Measurements from ENCODE around the gene TSC1. TPM values are rescaled to one million over a fixed set of nuclear protein-coding genes. Genes with fewer than 3 reads are reported as not detected.
"Not testable (repeated sequence)": the region's sequence is repeated elsewhere in the genome, so short reads cannot be mapped to it uniquely, and the experiment has no call there.

Gene TSC1
- polyA plus RNA-seq, 12 donors = 26.5 to 53.0 (median 32.6) TPM; not detected in 1

DNA sequence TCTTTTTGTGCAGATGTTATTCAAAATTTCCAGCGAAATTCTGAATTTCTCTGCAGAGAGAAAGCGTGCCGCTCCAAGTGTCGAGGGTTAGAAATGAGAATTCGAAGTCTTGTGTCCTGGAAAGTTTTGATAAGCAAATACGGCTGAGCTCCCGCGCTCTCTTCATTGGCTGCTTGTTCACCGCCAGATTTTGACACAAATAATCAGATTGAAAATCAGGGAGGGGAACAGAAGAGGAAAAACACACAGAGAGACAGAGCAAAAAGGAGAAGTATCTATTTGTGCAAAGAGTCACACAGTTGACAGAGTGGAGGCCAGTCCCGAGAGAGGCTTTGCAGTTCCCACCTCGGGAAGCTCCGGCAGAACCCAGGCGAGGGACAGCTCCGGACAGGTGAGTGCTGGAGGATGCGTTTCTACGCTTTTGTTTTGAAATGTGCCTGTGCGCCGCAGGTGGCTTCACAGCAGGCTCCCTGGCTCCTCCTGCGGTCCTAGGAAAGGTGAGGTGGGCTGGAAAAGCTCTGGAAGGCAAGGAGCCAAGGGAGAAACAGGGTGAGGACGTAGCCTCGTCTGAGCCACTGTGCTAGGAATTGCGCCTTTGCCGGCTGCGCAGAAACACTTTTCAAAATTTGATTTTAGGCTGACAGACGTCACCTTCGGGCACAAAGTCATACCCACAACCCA lies 34.2 kb upstream of the TSC1 start, which contains the start of gene GFI1B:
TSS of gene GFI1B (plus strand) at position 244 of the 681 bp plus-strand sequence. CDS start 7,985 bp downstream, outside the sequence.
- DNase-seq = no peak

DNA sequence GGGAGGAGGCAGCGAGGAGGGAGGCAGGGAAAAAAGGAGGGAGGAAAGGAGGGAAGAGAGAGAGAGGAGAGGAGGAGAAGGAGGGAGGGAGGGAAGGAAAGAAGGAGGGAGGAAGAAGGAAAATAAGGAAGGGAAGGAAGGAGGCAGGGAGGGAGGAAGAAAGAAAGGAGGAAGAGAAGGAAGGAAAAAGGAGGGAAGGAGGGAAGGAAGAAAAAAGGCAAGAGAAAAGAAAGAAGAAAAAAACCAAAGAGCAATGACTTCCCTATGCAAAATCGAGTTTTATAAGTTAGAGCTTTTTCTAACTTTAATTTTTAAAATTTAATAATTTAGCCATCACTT lies 33.7 kb upstream of the TSC1 start:
- DNase-seq = no peak

DNA sequence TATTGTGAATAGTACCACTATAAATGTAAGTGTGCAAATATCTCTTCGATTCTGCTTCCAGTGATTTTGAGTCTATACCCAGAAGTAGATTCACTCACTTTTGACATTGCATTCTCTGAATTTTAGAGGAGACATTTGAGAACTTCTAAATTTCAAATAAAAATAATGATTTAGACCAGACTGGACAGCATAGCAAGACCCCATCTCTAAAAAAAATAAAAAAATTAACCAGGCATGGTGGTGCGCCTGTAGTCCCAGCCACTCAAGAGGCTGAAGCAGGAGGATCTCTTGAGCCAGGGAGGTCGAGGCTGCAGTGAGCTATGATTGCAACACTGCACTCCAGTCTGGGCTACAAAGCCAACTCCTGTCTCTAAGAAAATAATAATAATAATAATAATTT lies 32.2 kb upstream of the TSC1 start:
- no peak for DNase-seq

DNA sequence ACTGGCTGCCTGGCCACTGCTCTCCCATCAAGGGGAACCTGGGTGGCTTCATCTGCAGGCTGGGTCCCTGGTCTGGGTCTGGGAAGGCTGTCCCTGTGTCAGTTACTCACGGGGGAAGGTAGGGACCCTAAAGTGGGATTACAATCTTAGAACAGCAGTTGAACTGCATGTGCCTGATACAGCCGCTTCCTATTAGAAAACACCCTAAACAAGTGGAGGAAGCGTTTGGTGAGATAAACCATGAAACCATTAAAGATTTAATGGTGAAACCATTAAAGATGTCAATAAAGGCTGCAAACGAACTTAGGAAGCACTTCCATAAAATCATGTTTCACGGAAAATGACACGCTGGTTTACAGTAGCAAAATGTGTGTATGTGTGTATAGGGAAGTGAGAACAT lies 31.5 kb upstream of the TSC1 start:
- DNase-seq = no peak

DNA sequence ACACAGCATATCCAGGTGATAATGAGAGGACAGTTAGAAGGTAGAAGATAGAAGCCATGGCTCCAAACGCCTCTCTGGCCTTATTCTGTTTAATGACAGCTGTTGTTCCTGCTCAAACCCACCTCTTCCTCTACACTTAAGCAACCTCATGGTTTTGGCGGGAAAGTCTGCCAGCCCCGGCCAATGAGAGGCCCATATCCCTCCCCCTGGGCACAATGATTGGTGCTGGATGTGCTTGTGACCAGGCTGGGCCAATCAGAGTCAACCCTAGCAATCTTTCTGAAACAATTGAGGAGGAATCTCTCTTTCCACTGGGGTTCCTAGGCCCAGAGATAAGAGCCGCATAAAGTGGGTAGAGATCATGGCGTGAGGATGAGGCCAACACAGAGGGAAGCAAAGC lies 29.3 kb upstream of the TSC1 start:
- DNase-seq = no peak

DNA sequence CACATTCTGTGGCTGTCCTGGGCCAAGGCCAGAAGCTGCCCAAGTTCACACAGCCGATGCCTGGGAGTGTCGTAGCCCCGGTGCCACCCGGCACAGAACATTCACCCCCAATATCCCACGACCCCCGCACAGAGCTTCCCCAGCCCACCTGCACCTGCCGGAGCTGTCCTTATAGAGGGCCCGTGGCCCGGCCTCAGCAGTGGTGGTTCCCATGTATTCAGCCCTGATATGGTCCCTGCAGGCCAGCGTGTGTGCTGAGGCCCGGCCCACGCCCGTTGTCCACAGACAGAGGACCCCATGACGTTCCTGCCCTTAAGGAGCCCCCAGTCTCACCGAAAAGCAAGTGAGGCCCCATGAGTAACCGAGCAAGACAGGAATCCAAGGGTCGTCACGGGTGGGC lies 28.8 kb upstream of the TSC1 start:
- DNase-seq = no peak

DNA sequence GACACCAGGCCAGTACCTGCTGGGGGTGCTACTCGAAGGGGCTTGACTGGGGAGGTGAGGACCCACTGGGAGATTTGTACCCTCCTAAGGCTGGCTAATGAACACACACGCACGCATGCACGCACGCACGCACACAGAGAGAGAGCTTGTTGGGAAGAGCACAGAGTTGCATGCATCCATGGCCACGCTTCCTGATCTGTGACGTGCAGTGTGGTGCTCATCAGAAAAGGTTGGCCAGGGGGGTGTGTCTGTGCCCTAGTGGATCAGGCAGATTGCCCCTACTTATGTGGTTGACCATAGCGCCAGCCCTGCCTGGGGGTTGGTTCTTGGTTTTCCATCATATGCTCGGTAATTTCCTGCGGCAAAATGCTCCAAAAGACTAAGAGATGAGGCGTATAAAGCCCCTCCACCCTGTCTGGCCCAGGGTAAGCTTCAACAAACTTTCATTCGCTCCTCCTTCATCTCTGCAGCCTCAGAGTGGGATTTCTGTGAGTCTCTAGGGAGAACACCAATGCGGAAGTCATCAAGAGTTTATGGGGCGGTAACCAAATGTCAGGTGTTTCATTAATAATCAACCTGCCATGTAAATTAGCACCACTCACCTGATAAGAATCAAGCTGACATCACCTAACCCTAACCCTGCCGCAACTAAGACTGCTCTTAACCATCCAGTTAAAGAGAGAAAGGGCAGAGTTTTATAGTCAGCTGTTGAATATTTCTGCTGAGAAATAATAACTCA lies 26.1 kb upstream of the TSC1 start:
- no peak for DNase-seq

DNA sequence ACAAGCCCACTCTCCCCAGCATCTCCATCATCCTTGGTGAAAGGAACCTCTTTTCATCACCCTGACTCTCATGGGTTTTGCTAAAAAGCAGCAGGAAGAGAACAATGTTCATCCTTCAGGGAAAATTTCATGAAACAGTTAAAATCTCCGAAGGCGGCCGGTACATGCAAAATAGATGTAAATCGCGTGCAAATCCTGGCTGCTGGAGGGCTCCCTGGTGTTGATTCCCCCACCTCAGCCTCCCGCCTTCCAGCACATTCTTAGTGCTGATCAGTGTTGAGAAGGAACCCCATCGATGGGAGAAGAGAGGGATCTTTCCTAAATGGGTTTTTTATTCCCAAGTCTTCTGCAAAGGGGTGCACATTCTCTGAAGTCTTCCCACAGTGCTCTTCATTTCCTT lies 25.4 kb upstream of the TSC1 start:
- no peak for DNase-seq

DNA sequence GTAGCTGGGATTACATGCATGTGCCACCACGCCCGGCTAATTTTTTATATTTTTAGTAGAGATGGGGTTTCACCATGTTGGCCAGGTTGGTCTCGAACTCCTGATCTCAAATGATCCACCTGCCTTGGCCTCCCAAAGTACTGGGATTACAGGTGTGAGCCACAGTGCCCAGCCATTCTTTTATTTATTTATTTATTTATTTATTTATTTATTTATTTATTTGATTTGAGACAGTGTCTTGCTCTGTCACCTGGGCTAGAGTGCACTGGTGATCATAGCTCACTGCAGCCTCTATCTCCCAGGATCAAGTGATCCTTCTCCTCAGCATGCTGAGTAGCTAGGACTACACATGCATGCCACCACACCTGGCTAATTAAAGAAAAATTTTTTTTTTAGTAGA lies 23.5 kb upstream of the TSC1 start:
- DNase-seq = not testable (repeated sequence)

DNA sequence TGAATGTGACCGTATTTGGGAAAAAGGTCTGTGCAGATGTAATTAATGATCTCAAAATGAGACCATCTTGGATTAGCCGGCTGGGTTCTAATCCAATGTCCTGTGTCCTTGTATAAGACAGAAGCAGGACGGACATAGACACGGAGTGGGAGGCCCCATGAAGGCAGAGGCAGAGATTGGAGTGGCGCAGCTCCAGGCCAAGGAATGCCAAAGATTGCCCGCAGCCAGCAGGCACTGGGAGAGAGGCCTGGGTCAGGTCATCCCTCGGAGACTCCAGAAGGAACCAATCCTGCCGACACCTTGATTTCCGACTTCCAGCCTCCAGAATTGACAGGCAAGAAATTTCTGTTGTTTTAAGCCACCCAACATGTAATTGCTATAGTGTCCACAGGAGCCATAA lies 21.1 kb upstream of the TSC1 start:
- DNase-seq = no peak

DNA sequence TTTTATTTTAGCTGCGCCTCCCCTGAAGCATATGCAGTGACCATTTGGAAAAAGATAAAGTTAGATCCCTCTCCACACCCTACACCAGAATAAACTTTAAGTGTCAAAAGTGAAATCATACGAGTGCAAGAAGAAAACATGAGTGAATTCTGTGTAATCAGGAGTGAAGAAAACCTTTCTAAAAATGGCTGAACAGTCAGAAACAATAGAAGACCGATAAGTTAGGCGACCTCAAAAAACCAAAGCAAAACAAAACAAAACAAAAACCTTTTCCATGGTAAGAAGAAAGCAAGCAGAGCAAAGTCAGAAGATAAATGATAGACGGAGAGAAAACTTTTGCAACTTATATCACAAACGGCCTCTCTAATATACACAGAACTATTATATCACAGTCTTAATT lies 16.6 kb upstream of the TSC1 start:
- DNase-seq = no peak

DNA sequence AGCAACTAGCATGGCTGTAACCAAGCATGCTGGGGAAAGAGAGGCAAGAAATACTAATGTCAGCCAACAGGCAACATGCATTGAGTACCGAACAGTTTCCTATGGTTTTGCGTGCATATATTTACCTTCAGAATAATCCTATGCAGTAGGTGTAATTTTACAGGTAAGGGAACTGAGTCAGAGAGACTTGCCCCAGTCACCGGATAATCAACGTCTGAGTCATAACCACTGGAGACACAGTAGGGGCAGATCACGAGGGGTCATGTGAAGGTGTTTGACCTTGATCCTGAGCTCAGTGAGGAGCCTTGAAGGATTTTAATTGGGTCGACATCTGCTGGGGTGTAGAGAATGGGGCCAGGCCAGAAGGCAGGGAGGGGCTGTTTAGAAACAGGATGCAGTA lies 13.4 kb upstream of the TSC1 start:
- no peak for DNase-seq

DNA sequence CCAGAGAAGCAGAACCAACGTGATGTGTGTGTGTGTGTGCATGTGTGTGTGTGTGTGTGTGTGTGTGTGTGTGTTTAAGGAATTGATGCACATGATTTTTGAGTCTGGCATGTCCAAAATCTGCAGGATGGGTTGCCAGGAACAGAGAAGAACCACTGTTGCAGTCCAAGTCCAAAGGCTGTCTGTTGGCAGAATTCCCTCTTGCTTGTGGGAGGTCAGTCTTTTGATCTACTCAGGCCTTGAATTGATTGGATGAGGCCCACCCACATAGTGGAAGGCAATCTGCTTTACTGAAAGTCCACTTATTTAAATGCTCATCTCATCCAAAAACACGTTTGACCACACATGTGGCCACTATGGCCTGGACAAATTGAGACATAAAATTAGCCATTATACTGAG lies 11.4 kb upstream of the TSC1 start:
- no peak for DNase-seq

DNA sequence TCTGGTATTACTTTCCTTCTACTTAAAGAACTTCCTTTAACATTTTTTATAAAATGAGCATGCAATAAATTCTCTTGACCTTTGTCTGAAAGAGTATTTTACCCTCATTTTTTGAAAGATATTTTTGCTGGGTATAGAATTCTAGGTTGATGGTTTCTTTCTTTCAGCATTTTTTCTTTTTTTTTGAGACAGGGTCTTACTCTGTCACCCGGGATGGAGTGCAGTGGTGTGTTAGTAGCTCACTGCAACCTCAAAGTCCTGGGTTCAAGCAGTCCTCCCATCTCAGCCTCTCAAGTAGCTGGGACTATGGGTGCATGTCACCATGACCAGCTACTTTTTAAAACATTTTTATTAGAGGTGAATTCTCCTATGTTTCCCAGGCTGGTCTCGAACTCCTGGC lies 10.7 kb upstream of the TSC1 start:
- DNase-seq = no peak

DNA sequence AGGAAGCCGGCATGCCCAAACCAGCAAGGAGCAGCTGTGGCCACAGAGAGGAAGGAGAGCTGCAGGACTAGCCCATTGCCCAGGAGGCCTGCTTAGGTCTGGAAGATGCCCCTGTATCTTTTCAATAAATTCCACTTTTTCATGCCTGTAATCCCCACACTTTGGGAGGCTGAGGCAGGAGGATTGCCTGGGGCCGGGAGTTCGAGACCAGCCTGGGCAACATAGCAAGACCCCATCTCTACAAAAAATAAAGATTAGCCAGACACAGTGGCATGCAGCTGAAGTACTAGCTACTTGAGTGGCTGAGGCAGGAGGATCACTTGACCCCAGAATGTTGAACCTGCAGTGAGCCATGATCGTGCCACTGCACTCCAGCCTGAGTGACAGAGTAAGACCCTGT lies 5.3 kb upstream of the TSC1 start:
- no peak for DNase-seq

DNA sequence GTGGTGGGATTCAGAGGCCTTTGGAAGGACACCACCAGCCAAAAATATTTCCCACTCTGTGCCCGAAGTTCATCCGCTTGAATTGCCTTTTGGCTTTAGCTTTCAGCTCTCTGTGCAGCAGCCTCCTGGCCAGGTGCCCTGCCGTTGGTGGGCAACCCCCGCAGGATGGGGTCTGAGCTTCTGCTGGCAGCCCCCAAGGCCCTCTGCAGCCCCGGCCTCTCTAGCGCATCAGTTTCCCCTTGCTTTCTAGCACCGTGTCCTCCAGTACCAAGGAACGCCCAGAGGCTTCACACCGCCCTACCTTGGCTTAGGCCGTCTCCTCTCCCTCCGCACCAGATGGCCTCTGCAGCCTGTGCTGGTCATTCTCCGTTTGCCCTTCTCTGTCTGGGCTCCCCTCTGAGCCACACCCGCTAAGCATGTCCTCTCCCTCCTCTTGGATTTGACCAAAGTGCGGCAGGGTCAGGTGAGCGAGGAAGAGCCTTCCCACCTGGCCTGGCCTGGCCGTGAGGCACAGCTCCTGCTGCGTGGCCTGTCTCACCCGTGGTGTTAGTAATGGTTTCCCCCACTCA lies 4.2 kb upstream of the TSC1 start:
- DNase-seq = no peak

DNA sequence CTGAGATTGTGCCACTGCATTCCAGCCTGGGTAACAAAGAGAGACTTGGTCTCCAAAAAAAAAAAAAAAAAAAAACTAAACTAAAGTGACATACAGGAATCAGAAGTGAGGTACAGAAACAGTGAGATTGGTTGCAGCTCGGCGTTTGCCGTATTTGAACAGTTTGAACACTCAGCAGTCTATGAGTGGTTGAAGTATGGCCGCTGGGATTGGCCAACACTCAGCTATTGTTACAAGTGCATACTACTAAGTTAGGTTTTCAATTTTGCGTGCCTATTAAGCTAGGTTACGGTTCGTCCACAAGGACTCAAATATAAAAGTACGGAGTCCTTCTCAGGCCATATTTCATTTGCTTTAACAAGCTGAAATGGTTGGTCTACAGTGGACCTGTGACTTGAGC lies 3.3 kb upstream of the TSC1 start:
- DNase-seq = no peak

DNA sequence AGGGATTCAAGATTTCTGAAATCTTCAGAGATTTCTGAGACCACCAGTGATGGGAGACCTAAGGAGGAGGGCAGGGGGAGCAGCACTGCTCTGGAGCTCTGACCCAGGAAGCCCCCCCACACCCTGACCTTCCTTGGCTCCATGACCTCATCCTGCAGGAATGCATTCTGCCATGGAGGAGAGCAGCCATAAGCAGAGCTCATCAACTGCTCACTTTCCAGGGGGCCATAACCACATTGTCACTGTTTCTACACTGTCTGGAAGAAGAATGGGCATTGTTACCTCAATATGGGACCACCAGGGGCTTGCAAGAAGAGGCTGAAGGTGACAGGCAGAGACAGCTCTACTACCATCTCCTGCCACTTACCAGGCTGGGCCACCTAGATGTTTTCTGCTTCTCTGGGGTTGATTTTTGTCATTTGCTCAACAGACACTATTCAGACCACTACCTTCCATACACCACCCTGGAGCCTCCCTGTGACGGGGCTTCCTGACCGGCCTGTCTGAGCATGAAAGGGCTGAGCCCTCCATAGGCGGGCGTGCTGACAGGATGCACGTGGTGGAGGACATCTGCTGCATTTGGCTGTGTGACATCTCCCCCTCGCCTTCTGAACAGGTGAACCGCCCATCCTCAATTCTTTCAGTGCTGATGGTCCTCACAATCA lies 2.3 kb upstream of the TSC1 start:
- no peak for DNase-seq

DNA sequence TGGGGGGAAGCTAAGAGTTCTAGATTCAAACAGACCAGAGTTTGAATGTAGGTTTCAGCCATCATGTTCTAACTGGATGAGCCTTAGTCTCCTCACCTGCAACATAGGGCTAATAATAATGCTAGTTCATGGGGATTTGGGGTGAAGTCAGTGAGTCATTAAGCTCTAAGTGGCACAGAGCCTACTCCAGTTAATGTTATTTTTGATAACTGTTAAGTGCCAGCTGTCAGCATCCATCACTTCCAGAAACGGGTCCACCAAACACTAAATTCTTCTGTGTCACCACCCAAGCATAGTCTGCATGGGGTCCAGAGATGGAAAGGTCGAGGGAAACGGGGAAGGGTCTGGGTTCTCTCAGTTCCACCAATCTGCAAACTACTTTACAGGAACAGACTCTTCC lies 1.8 kb upstream of the TSC1 start:
- DNase-seq = no peak

DNA sequence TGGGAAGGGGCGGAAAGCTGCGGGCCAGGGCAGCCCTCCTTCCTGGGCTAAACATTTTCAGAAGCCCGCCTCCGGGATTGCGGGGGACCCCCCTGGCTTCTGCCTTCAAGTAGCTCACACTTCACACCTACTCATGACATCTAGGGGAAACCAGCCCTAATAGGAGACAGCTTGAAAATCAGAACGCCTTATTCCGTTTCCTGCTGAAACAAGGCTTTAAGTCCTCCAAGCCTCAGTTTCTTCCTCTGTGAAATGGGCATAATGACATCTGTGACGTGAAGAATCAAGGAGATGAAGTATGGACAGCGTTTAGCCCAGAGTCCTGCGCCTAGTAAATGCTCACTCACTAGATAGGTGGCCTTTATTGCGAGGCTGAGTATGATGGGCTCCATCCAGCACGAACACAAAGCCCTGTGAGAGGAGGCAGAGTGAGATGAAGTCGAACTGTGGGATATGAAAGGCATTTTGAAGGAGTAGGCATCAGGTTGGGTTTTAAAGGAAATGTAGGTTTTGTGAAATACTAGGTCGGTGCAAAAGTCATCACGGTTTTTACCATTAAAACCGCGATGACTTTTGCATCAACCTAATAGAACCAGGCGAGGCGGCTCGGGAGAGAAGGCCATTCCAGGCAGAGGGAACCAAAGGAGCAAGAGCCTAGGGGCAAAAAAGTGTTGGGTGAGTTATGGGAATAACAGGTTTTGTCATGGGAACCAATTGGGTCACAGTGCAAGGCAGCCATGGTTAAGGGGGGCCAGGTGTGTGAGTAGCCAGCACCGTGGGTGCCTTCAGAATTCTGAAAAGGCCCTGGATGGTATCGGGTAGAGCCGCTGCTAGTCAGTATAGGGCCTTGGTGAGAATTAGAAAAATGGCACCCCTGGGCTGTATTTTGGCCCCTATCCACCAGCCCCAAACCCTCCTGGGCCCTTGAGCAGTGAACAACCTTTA lies 1.0 kb upstream of the TSC1 start:
- DNase-seq = no peak

DNA sequence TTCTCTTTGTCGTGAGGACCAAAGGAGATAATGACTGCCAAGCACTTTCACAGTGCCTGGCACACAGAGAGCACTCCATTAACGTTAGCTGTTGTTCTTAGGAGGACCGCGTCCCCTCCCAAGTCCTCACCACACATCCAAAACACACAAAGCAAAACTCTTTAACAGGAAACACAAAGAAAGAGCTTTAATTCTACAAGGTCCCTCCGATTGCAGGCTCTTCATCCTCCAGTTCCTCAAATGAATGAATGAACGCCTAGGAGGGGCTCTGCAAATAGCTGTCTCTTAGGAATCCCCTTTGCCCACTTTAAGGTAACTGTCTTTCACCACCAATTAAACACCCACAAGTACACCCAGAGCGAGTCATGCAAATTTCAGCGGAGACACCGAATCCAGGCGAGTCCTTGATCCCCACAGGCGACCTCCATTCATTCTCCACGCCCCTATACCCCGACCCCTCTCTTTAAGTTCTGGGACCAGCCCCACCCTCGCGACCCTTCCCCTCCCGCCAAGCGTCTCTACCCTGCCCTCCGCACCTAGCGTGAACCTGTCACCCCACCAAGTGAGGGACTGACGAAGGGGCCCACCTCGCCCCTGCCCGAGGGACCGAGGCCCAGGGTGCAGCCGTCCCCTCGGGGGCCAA lies 644 bp downstream of the TSC1 start:
- DNase-seq = no peak
